ENCODE results near the gene TPSAB1.
A peak's percentile ranks its signal among the peaks of the same experiment; 100 is the strongest.
"Not testable (repeated sequence)": the region's sequence is repeated elsewhere in the genome, so short reads cannot be mapped to it uniquely, and the experiment has no call there.

Gene TPSAB1

GRCh38 chr16:1225051-1225451 lies 15.5 kb upstream of the TPSAB1 start, which contains the start of gene TPSG1:
Gene TPSG1, minus strand, starts transcription at chr16:1225268. Its CDS starts 16 bp downstream, at chr16:1225252.
- no peak for DNase-seq

- DNase-seq = not testable (repeated sequence)
Observed at GRCh38 chr16:1225728-1226311, 14.7 kb upstream of the TPSAB1 start.

GRCh38 chr16:1226692-1227091 lies 13.8 kb upstream of the TPSAB1 start:
- not testable (repeated sequence) for DNase-seq

- not testable (repeated sequence) for DNase-seq
Observed at GRCh38 chr16:1228227-1228626, 12.3 kb upstream of the TPSAB1 start.

GRCh38 chr16:1229476-1229875 lies 11.0 kb upstream of the TPSAB1 start:
- not testable (repeated sequence) for DNase-seq

DNA sequence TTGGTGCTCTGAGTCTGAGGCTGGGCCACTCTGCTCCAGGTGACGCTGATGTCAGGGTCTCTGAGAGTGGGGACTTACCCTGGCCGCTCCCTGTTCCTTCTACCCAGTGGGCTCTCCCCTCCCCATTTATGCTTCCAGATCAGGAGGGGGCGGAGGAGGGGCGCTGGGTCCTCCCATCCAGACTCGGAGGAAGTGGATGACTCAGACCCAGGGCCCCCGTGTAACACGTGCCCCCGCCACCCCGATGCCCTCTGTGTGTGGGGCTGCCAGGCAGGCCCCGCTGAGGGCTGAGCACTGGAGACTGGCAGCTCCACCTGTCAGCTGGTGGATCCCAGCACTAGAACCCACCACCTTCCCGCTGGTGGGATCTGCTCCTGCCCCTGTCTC lies 10.4 kb upstream of the TPSAB1 start, which contains the start of gene TPSB2:
TSS of gene TPSB2 (minus strand) at position 101 of the 387 bp plus-strand sequence. CDS start 233 bp downstream, outside the sequence.
- not testable (repeated sequence) for DNase-seq

GRCh38 chr16:1230471-1231212 lies 9.9 kb upstream of the TPSAB1 start:
- DNase-seq = not testable (repeated sequence)

DNA sequence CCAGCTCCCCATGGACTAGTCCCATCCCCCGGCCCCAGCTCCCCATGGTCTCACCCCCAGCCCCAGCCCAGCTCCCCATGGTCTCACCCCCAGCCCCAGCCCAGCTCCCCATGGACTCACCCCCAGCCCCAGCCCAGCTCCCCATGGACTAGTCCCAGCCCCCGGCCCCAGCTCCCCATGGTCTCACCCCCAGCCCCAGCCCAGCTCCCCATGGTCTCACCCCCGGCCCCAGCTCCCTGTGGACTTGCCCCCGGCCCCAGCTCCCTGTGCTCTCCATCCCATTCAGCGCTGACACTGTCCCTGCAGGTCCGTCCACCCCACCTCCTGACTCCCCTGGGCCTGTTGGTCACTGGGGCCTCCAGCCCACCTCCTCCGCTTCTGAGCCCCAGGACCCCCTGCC lies 9.2 kb upstream of the TPSAB1 start:
- not testable (repeated sequence) for DNase-seq

DNA sequence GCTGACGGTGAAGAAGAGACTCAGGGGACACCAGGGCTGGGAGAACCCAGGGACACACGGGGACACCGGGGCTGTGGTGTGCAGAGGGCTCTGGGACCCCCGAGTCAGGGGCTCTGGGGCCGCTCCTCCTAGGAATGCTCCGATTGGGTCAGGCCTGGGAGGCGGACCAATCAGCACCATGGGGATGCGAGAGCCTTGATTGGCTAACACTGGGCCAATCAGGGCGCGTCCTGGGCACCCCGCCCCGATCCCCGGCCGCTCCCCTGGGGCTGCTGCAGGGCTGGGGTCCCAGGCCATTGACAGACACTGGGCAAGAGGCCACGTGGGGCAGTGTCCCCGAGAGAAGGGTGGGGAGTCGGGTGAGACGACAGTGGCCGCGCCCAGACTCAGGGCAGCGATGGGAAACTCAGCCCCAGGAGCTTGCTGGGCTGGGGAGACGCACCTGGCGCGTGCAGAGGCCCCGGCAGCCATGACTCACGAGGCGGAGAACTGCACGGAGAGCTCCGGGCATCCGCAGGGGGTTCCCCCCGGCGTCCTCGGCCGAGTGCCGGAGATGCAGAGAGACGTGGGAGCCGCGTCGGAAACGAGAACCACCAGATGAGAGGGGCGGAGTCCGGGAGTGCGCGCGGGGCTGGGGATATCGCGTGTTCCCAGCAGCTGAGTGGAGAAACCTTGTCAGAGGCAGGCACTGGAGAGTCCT lies 8.3 kb upstream of the TPSAB1 start:
- not testable (repeated sequence) for DNase-seq

- not testable (repeated sequence) for DNase-seq
Observed at GRCh38 chr16:1236659-1237058, 3.8 kb upstream of the TPSAB1 start.

DNA sequence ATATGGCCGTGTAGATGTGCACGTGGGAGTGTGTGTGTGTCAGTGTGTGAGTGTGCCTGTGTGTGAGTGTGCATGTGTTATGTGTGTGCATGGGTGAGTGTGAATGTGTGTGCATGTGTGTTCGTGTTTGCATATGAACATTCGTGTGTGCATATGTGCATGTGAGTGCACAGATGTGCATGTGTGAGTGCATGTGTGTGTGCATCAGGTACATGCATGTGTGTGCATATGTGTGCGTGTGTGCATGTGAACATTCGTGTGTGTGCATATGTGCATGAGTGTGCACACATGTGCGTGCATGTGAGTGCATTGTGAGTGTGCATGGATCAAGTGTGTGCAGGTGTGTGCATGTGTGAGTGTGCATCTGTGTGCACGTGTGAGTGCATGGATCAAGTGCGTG lies 2.5 kb upstream of the TPSAB1 start:
- DNase-seq = no peak

GRCh38 chr16:1238909-1239308 lies 1.6 kb upstream of the TPSAB1 start:
- DNase-seq = not testable (repeated sequence)

DNA sequence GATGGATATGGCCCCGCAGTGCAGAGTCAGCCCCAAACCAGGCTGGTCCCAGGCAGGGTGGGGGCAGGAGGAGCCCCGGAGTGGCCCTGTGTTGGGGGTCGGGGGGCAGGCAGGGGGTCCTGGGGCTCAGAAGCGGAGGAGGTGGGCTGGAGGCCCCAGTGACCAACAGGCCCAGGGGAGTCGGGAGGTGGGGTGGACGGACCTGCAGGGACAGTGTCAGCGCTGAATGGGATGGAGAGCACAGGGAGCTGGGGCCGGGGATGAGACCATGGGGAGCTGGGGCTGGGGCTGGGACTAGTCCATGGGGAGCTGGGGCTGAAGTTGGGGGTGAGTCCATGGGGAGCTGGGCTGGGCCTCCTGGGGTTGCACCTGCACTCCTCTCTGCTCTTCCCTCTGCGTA lies 930 bp upstream of the TPSAB1 start:
- DNase-seq = not testable (repeated sequence)

DNA sequence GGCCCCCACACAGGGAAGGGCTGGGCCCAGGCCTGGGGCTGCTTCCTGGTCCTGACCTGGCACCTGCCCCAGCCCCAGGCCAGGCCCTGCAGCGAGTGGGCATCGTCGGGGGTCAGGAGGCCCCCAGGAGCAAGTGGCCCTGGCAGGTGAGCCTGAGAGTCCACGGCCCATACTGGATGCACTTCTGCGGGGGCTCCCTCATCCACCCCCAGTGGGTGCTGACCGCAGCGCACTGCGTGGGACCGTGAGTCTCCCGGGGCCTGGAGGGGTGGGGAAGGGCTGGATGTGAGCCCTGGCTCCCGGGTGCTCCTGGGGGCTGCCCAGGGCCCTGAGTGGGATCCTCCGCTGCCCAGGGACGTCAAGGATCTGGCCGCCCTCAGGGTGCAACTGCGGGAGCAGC lies 576 bp downstream of the TPSAB1 start:
- DNase-seq = not testable (repeated sequence)

DNA sequence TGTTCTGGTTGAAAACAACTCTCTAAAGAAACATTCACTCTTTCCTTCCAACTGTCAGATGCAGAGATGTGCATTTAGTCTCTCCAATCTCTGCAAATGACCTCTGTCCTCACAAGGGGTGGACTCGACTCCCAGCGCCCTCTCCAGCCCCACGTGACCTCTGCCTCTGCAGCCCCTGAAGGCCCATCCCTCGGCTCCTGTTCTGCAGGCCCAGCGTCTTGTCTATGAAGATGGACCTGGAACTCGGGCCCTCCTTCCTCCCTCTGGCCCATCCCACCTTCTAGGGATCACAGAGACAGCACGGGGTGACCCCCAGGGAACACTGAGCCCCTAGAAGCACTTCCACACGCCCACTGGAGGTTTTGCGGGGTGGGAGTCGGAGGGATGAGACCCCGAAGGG lies 2.9 kb downstream of the TPSAB1 start:
- not testable (repeated sequence) for DNase-seq

DNA sequence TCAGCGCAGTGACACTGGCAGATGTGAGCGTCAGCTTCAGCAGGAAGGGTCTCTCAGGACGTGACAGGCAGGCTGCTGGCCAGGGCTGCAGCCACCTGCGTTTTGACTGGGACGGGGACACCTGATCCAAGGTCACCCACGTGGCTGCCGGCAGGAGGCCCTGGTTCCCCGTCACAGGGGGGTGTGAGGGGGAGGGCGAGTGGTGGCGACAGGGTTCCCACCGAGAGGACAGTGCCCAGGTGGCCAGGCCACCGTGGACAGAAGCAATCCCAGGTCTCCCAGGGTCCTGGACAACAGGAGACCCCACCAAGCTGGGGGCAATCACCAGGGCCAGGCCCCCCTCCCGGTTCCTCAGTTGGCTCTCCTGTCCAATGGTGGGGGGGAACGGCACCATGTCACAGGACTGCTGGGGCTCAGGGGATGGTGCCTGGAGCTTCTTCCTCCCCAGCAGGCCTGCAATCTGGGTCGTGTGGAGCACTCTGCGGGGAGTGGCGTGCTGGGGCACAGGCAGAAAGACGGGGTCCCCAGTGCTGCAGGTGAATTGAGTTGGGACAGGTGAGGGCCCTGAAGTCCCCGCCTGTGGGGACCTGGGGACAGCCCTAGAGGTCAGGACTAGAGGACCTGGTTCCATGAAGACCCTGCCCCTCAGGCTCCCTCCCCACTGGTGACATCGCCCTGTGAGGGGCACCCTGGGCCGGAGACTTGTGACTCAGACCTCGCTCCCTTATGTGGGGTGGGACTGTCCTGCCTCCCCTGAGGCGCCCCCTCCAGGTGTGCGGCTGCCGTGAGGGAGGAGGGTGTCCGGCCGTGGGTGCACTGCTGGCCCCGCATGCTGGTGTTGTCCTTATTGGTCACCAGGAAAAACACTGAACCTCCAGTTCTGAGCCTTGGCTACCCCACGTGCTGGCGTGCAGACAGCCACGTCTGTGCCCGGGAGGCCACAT lies 3.7 kb downstream of the TPSAB1 start:
- not testable (repeated sequence) for DNase-seq

DNA sequence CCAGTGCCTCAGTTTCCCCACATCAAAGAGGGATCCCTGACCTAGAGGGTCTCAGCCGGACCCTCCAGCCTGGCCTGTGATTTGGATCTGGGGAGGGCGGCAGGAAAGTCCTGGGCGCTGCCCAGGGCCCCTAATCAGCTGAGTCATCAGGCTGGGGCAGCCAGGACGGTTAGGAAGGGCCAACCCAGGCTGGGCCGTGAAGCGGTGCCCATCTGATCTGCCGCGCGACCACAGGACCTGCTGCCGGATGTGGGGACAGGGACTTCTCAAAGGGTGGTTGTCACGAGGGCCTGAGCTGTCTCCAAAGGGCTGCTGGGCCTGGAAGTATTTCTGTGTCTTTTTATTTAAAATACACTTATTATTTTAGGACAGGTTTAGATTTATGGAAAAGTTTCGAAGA lies 4.4 kb downstream of the TPSAB1 start:
- peak; percentile 40 for DNase-seq

- DNase-seq = no peak
Observed at GRCh38 chr16:1245452-1246020, 5.0 kb downstream of the TPSAB1 start.

- not testable (repeated sequence) for DNase-seq
Observed at GRCh38 chr16:1247903-1248537, 7.5 kb downstream of the TPSAB1 start.

GRCh38 chr16:1249031-1249755 lies 8.7 kb downstream of the TPSAB1 start:
- not testable (repeated sequence) for DNase-seq
